Tibial nerve (tissue), 4 donors: Measurements from ENCODE around the gene PTCH1. TPM values are rescaled to one million over a fixed set of nuclear protein-coding genes. Genes with fewer than 3 reads are reported as not detected.

Source experiments
- DNase-seq, 2 donors: peaks; one replicate each; pipeline ENCODE4 v3.0.0-alpha.2; 2019; ENCODE audit warnings: low spot score in 2 of 2
- H3K27ac ChIP-seq, 4 donors: fragments of 200-600 bp; sonication (generic) in 3 of 4; one replicate each; pipeline ENCODE4 v1.5.1; 2017 to 2019; ENCODE audit warnings: mild to moderate bottlenecking in 1 of 4
- H3K27me3 ChIP-seq, 2 donors: fragments of 200-600 bp; sonication (generic) in 1 of 2; one replicate each; pipeline versions ENCODE4 v1.5.1 to v1.6.0; 2017 to 2019
- H3K36me3 ChIP-seq, 3 donors: fragments of 200-600 bp; sonication (generic); one replicate each; pipeline ENCODE4 v1.5.1; 2018 to 2019
- H3K4me1 ChIP-seq, 4 donors: fragments of 200-600 bp; sonication (generic) in 3 of 4; one replicate each; pipeline ENCODE4 v1.5.1; 2017 to 2019
- H3K4me3 ChIP-seq, 4 donors: fragments of 200-600 bp; sonication (generic) in 3 of 4; one replicate each; pipeline ENCODE4 v1.5.1; 2017 to 2019; ENCODE audit warnings: mild to moderate bottlenecking in 1 of 4, moderate library complexity in 1 of 4
- H3K9me3 ChIP-seq, 4 donors: fragments of 200-600 bp; sonication (generic) in 3 of 4; one replicate each; pipeline ENCODE4 v1.5.1; 2017 to 2019
- CTCF ChIP-seq, 5 experiments: fragments of 200-600 bp in 3 of 5; fragments of 450-650 bp in 2 of 5; sonication (generic) in 3 of 5; IDR thresholded peaks; one replicate each; pipeline ENCODE4 v1.5.1; 2016 to 2019; ENCODE audit warnings: antibody characterized with exemption in 5 of 5, mild to moderate bottlenecking in 3 of 5, moderate library complexity in 2 of 5
- EP300 ChIP-seq, 2 donors: sonication (generic); formaldehyde crosslinking; IDR thresholded peaks; one replicate each; pipeline ENCODE4 v1.6.1; 2017; ENCODE audit warnings: antibody characterized with exemption in 2 of 2, mild to moderate bottlenecking in 1 of 2
- POLR2A ChIP-seq, 2 donors: fragments of 450-650 bp; IDR thresholded peaks; one replicate each; pipeline ENCODE4 v1.6.1; 2017; ENCODE audit warnings: antibody characterized with exemption in 2 of 2, mild to moderate bottlenecking in 2 of 2, moderate library complexity in 2 of 2
- WGBS, 2 donors: methylation state at CpG; one replicate each; pipeline ENCODE4 v1.1.5; 2018; 5-methylcytosine and 5-hydroxymethylcytosine counted together
- total RNA-seq, 4 donors: library from RNA; depleted of rRNA; stranded (reverse); fragments of >200 nt; gene quantifications; one replicate each; pipeline ENCODE4 v1.1.0, GENCODE V29; 2016

The PTCH1 gene
- total RNA-seq, 4 donors from 2014 or later = 39.0 to 173 (median 86.6) TPM

- Histone ChIP-seq H3K27ac (peak overlapping the region; percentile 86 to 98 (median 88)), H3K4me3 (peak overlapping the region; percentile 60 to 92 (median 86)), H3K9me3 (no peaks in the 10 kb centered on the region), H3K27me3 (no peaks in the 10 kb centered on the region), H3K36me3 (no peaks in the 10 kb centered on the region), H3K4me1 (peaks cover 0 to 36% (median 4%) of the 10 kb centered on the region in 4 donors)
- peak in 1 of 2 donors; percentile 78 for TF ChIP-seq EP300 (IDR thresholded peaks at IDR 0.05)
- TF ChIP-seq POLR2A (IDR thresholded peaks at IDR 0.05) = peak in 1 of 2 donors; percentile 41
- peak in 1 of 5 experiments; percentile 6 for TF ChIP-seq CTCF (IDR thresholded peaks at IDR 0.05)
- WGBS, 2 donors = 1% methylated on average over 47 to 48 of the region's 48 CpGs
- peak; percentile 78 to 79 for DNase-seq
These were observed 7.6 kb downstream of the PTCH1 start for GRCh38 chr9:95508968-95509850.

- Histone ChIP-seq H3K4me1 (peaks cover 0 to 41% (median 5%) of the 10 kb centered on the region in 4 donors), H3K27ac (peak overlapping the region; percentile 86 to 98 (median 88)), H3K27me3 (no peaks in the 10 kb centered on the region), H3K4me3 (peak overlapping the region; percentile 60 to 95 (median 88)), H3K36me3 (no peaks in the 10 kb centered on the region), H3K9me3 (no peaks in the 10 kb centered on the region)
- WGBS, 2 donors = 0 to 1% methylated on average over 63 to 75 of the region's 111 CpGs
- no peak for DNase-seq
- no peak for TF ChIP-seq POLR2A (IDR thresholded peaks at IDR 0.05)
- no peak for TF ChIP-seq CTCF (IDR thresholded peaks at IDR 0.05)
- no peak for TF ChIP-seq EP300 (IDR thresholded peaks at IDR 0.05)
These were observed 8.4 kb downstream of the PTCH1 start for GRCh38 chr9:95508242-95508967.

- Histone ChIP-seq H3K4me1 (peaks cover 0 to 46% (median 7%) of the 10 kb centered on the region in 4 donors), H3K36me3 (no peaks in the 10 kb centered on the region), H3K9me3 (no peaks in the 10 kb centered on the region), H3K27me3 (no peaks in the 10 kb centered on the region), H3K27ac (peak overlapping the region; percentile 86 to 98 (median 88)), H3K4me3 (peak overlapping the region; percentile 60 to 95 (median 88))
- peak in 1 of 2 donors; percentile 75 for TF ChIP-seq EP300 (IDR thresholded peaks at IDR 0.05)
- no peak for TF ChIP-seq POLR2A (IDR thresholded peaks at IDR 0.05)
- no peak for TF ChIP-seq CTCF (IDR thresholded peaks at IDR 0.05)
- DNase-seq = no peak
- WGBS, 2 donors = 0% methylated on average over 36 of the region's 36 CpGs
These were observed 9.1 kb downstream of the PTCH1 start for GRCh38 chr9:95507464-95508241.

- 0% methylated on average over 44 to 50 of the region's 60 CpGs for WGBS, 2 donors
- peaks cover 0 to 46% (median 7%) of the 10 kb centered on the region in 4 donors for H3K4me1 ChIP-seq
- no peaks in the 10 kb centered on the region for H3K9me3 ChIP-seq
- H3K36me3 ChIP-seq = peaks cover 0 to 3% (median 0%) of the 10 kb centered on the region in 3 donors
- H3K27me3 ChIP-seq = no peaks in the 10 kb centered on the region
- TF ChIP-seq POLR2A (IDR thresholded peaks at IDR 0.05) = peak; percentile 37 to 46
- TF ChIP-seq EP300 (IDR thresholded peaks at IDR 0.05) = no peak
- TF ChIP-seq CTCF (IDR thresholded peaks at IDR 0.05) = peak in 1 of 5 experiments; percentile 25
- no peak for DNase-seq
- peak overlapping the region; percentile 60 to 95 (median 88) for H3K4me3 ChIP-seq
- peak overlapping the region; percentile 86 to 98 (median 88) for H3K27ac ChIP-seq
These were observed 9.9 kb downstream of the PTCH1 start for GRCh38 chr9:95506678-95507463.
